ENCODE measurements around the gene TSPAN3.

The TSPAN3 gene

GRCh38 chr15:77074350-77074749 is 3.4 kb upstream of the TSPAN3 start:
- peaks cover 11 to 13% of the 10 kb centered on the region in 2 donors for H3K4me1 Mint-ChIP-seq (ENCODE audit: low read depth in 2 of 2)
- peaks cover 9% of the 10 kb centered on the region for H3K36me3 Mint-ChIP-seq (ENCODE audit: insufficient read depth)
- DNase-seq (no peak), ATAC-seq (replicated peaks) (no peak)
- H3K27ac Mint-ChIP-seq = peak overlapping the region in 1 of 2 donors; percentile 75
- no peaks in the 10 kb centered on the region for H3K9me3 Mint-ChIP-seq
- H3K4me3 Mint-ChIP-seq = no peak overlapping the region
- H3K27me3 Mint-ChIP-seq = peaks cover 0 to 15% of the 10 kb centered on the region in 2 donors

- peaks cover 9% of the 10 kb centered on the region for H3K36me3 Mint-ChIP-seq (ENCODE audit: insufficient read depth)
- DNase-seq (no peak), ATAC-seq (replicated peaks) (no peak)
- H3K27ac Mint-ChIP-seq = peak overlapping the region; percentile 49 to 72
- H3K4me1 Mint-ChIP-seq (ENCODE audit: low read depth in 2 of 2) = peaks cover 12 to 15% of the 10 kb centered on the region in 2 donors
- peak overlapping the region; percentile 77 to 82 for H3K4me3 Mint-ChIP-seq
- no peaks in the 10 kb centered on the region for H3K9me3 Mint-ChIP-seq
- peaks cover 0 to 15% of the 10 kb centered on the region in 2 donors for H3K27me3 Mint-ChIP-seq
Observed at GRCh38 chr15:77071305-77072223, 655 bp upstream of the TSPAN3 start.

GRCh38 chr15:77070180-77070494 is 772 bp downstream of the TSPAN3 start:
- peak overlapping the region; percentile 72 to 85 for H3K27ac Mint-ChIP-seq
- ATAC-seq (replicated peaks) = no peak
- no peaks in the 10 kb centered on the region for H3K9me3 Mint-ChIP-seq
- peaks cover 0 to 9% of the 10 kb centered on the region in 2 donors for H3K27me3 Mint-ChIP-seq
- H3K36me3 Mint-ChIP-seq (ENCODE audit: insufficient read depth) = peaks cover 8% of the 10 kb centered on the region
- H3K4me1 Mint-ChIP-seq (ENCODE audit: low read depth in 2 of 2) = peaks cover 12 to 15% of the 10 kb centered on the region in 2 donors
- peak overlapping the region; percentile 76 to 77 for H3K4me3 Mint-ChIP-seq
- DNase-seq = peak in 1 of 3 experiments; percentile 28

DNA sequence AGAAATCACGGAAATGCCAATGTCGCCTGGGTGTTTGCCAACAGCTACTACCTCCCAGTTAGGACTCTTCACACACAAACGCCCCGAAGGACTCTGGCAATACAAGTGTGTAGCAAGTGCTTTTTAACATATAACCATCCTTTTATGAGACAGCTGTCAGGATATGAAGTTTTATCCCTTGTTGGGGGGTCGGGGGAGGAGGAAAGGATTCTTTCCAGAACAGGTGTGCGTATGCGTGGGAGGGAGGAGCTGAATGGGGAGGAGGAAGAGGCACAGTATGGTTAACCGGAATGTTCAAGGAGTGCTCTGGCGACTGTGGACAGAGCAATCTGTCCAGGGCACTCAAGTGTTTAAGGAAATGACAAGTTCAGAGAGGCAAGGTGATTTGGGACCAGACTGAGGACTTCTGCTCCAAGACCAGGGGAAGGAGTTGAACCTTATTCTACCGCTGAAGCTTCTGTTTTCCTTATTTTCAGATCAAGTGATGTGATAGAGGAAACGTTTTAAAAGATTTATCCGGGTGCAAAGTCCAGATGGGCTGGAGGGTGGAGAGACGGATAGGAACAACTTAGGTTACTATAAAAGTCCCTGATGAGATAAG is 1.3 kb downstream of the TSPAN3 start:
- Mint-ChIP-seq H3K9me3 (no peaks in the 10 kb centered on the region), H3K4me1 (ENCODE audit: low read depth in 2 of 2) (peaks cover 12 to 15% of the 10 kb centered on the region in 2 donors)
- no peak for DNase-seq

GRCh38 chr15:77068633-77069032 is 2.3 kb downstream of the TSPAN3 start:
- ATAC-seq (replicated peaks) = no peak
- DNase-seq = no peak
- H3K4me3 Mint-ChIP-seq = no peak overlapping the region
- peaks cover 12 to 15% of the 10 kb centered on the region in 2 donors for H3K4me1 Mint-ChIP-seq (ENCODE audit: low read depth in 2 of 2)
- H3K27ac Mint-ChIP-seq = no peak overlapping the region
- H3K36me3 Mint-ChIP-seq (ENCODE audit: insufficient read depth) = peaks cover 4% of the 10 kb centered on the region
- no peaks in the 10 kb centered on the region for H3K27me3 Mint-ChIP-seq
- no peaks in the 10 kb centered on the region for H3K9me3 Mint-ChIP-seq

More for the DNA sequence above, 1.3 kb downstream of the TSPAN3 start:
- peak overlapping the region; percentile 76 to 77 for H3K4me3 Mint-ChIP-seq
- ATAC-seq (replicated peaks) = no peak
- peak overlapping the region; percentile 72 to 85 for H3K27ac Mint-ChIP-seq
- peaks cover 4% of the 10 kb centered on the region for H3K36me3 Mint-ChIP-seq (ENCODE audit: insufficient read depth)
- H3K27me3 Mint-ChIP-seq = peaks cover 0 to 4% of the 10 kb centered on the region in 2 donors

DNA sequence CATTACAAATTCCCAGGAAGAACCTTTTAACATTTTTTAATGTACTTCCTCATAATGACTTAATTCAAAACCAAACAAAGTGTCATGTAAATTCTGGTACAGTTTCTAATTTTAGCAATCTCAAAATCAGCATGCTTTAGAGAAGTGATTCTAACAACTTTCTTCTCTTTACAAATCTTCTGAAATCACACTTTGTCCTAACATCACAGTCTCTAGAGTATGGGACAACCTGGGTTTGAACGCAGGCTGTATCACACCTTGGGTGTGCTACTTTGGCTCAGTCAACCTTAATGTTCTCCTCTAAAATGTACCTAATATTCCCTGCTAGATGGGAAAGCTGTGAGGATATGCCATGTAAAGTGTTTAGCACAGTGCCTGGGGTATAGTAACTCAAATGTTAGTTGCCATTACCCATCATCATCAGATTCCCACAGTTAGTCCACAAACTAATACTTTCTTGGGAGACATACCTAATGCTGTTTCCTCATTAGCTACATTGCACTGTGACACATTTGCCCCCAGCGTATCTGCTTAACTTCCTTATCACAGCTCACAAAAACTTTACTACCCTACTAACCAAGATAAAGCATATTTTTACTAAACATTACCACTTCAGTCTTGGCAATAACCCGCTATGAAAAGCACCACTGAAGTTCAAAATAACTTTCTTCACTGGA is 3.1 kb downstream of the TSPAN3 start:
- Mint-ChIP-seq H3K4me1 (ENCODE audit: low read depth in 2 of 2) (peaks cover 12 to 15% of the 10 kb centered on the region in 2 donors), H3K36me3 (ENCODE audit: insufficient read depth) (peaks cover 4% of the 10 kb centered on the region), H3K27me3 (no peaks in the 10 kb centered on the region), H3K9me3 (no peaks in the 10 kb centered on the region), H3K4me3 (no peak overlapping the region), H3K27ac (no peak overlapping the region)
- no peak for ATAC-seq (replicated peaks)
- no peak for DNase-seq

DNA sequence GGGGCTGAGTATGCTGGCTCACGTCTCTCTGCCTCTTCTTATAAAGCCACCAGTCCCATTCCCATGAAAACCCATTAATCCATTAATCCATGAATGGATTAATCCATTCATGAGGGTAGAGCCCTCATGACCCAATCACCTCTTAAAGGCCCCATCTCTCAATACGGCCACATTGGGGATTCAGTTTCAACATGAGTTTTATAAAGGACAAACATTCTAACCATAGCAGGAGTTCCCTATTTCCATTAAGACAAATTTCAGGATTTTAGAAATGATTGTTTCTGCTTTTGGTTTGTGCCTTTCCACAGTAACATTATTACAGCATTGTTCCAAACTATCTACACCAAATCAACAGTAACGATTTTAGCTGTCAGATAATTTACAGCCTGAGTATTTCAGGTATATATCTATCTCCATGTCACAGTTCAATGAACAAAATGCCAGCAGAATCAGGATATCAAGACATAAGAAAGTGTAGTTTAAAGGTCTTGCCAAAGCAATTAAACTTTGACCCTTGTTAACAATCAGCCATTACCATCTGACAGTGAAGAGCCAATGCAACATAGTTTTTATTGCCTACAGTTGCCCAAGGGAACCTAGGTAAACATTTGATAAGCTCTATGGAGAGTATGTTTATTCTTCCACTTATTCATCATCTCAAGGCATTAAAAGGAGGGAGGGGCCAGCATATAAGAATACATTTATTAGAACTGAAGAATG is 3.8 kb downstream of the TSPAN3 start:
- H3K4me3 Mint-ChIP-seq = no peak overlapping the region

GRCh38 chr15:77064539-77065308 is 6.2 kb downstream of the TSPAN3 start:
- Mint-ChIP-seq H3K9me3 (no peaks in the 10 kb centered on the region), H3K27me3 (no peaks in the 10 kb centered on the region), H3K36me3 (ENCODE audit: insufficient read depth) (no peaks in the 10 kb centered on the region), H3K4me1 (ENCODE audit: low read depth in 2 of 2) (peaks cover 4 to 6% of the 10 kb centered on the region in 2 donors), H3K4me3 (no peak overlapping the region), H3K27ac (no peak overlapping the region)
- no peak for ATAC-seq (replicated peaks)
- no peak for DNase-seq

More for the DNA sequence above, 3.8 kb downstream of the TSPAN3 start:
- ATAC-seq (replicated peaks) (no peak), DNase-seq (no peak)
- no peaks in the 10 kb centered on the region for H3K27me3 Mint-ChIP-seq
- H3K36me3 Mint-ChIP-seq (ENCODE audit: insufficient read depth) = peaks cover 4% of the 10 kb centered on the region
- H3K4me1 Mint-ChIP-seq (ENCODE audit: low read depth in 2 of 2) = peaks cover 12 to 15% of the 10 kb centered on the region in 2 donors
- no peaks in the 10 kb centered on the region for H3K9me3 Mint-ChIP-seq
- H3K27ac Mint-ChIP-seq = no peak overlapping the region

- DNase-seq = no peak
- H3K27me3 Mint-ChIP-seq = no peaks in the 10 kb centered on the region
- H3K4me3 Mint-ChIP-seq = no peak overlapping the region
- no peak for ATAC-seq (replicated peaks)
- H3K4me1 Mint-ChIP-seq (ENCODE audit: low read depth in 2 of 2) = peaks cover 0 to 2% of the 10 kb centered on the region in 2 donors
- no peaks in the 10 kb centered on the region for H3K36me3 Mint-ChIP-seq (ENCODE audit: insufficient read depth)
- no peak overlapping the region for H3K27ac Mint-ChIP-seq
- H3K9me3 Mint-ChIP-seq = no peaks in the 10 kb centered on the region
Observed at GRCh38 chr15:77064063-77064462, 6.8 kb downstream of the TSPAN3 start.

DNA sequence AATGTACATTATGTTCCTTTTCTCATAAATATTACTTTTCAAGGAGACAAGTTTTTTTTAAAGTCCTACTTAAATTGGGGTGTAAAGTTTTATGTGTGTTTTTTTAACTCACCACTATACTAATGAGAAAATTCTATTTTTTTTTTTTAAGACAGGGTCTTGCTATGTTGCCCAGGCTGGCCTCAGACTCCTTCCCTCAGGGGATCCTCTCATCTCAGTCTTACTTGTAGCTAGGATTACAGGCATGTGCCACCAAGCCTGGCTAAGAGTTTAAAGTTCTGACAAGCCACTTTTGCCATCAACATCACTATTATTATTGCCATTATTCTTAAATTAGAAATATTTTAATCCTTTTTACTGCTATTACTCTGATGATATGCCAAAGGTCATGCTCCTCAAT is 7.7 kb downstream of the TSPAN3 start:
- Mint-ChIP-seq H3K27me3 (no peaks in the 10 kb centered on the region), H3K27ac (no peak overlapping the region), H3K4me3 (no peak overlapping the region), H3K36me3 (ENCODE audit: insufficient read depth) (no peaks in the 10 kb centered on the region), H3K4me1 (ENCODE audit: low read depth in 2 of 2) (no peaks in the 10 kb centered on the region), H3K9me3 (no peaks in the 10 kb centered on the region)
- no peak for DNase-seq
- no peak for ATAC-seq (replicated peaks)

DNA sequence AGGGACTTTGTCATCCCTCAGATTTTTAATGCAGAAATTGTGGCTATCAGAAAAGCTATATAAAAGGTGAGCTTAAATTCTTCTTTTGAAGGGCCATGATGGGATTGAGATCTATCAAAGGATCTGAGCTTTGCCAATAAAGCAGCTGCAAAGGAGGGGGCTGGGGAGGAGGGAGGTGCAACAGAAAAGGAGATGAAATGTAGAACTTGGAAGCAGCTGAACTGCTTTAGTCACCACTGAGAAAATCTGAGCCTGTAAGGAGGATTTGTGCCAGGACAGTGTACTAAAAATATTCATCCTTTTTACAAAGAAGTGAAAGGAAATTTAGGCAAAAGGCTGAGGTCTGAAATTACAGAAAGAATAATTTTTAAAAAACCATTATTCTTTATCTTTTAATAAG is 10.4 kb downstream of the TSPAN3 start:
- H3K27ac Mint-ChIP-seq = peak overlapping the region in 1 of 2 donors; percentile 7
- no peaks in the 10 kb centered on the region for H3K27me3 Mint-ChIP-seq
- no peak for DNase-seq
- no peaks in the 10 kb centered on the region for H3K9me3 Mint-ChIP-seq
- H3K36me3 Mint-ChIP-seq (ENCODE audit: insufficient read depth) = no peaks in the 10 kb centered on the region
- H3K4me3 Mint-ChIP-seq = no peak overlapping the region
- no peaks in the 10 kb centered on the region for H3K4me1 Mint-ChIP-seq (ENCODE audit: low read depth in 2 of 2)
- no peak for ATAC-seq (replicated peaks)

DNA sequence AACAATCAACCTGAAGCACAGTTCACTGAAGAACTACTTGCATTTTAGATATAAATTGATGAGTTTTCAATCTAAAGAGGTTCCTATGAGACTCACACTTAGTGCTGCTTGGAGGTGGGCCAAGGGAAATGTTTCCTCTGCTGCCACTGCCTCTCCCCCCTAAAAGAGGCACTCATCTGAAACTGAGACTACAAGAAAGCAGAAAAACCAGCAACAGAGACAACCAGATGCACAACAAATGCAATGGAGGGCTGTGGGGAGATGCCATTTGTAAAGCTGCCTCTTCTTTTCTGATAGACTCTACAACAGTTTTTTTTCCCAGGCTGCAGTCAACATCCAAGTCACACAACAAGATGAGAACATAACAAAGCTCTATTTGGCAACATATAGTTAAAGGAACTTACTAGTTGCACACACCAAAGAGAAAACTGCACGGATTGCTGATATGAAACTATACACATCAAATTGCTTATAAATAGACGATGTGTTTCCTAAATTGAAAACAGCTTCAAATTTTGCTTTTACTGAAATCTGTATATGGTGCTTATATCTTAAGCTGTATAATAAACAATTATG is 11.0 kb downstream of the TSPAN3 start:
- H3K4me3 Mint-ChIP-seq = no peak overlapping the region
- no peaks in the 10 kb centered on the region for H3K36me3 Mint-ChIP-seq (ENCODE audit: insufficient read depth)
- H3K27ac Mint-ChIP-seq = peak overlapping the region; percentile 7
- DNase-seq (no peak), ATAC-seq (replicated peaks) (no peak)
- no peaks in the 10 kb centered on the region for H3K9me3 Mint-ChIP-seq
- no peaks in the 10 kb centered on the region for H3K4me1 Mint-ChIP-seq (ENCODE audit: low read depth in 2 of 2)
- H3K27me3 Mint-ChIP-seq = no peaks in the 10 kb centered on the region

Data from effector memory CD8-positive, alpha-beta T cell (primary cell).